NCI-H1694 (cell line): ENCODE measurements around the gene HINT3.
"Not testable (repeated sequence)": the region's sequence is repeated elsewhere in the genome, so short reads cannot be mapped to it uniquely, and the experiment has no call there.

Source experiments
- DNase-seq: peaks from one replicate; lab custom pipeline; 2025; lab: John Stamatoyannopoulos, UW

Gene HINT3

DNA sequence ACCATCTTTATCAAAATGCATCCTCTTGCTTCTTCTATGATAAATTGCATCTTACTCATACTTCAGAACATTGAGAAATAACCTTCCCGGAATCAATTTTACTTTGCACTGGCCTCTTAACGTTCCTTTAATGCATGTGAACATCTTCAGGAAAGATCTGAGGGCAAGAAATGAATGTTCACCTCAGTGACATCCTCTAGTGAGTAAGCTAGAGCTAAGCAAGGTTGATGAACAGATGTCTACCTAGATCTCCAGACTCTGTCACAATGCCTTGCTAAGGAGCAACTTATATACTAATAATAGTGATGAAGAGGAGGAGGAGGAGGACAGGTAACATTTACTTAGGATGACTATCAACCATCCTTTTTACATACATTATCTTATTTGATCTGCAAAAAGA, 16.8 kb upstream of the HINT3 start:
- DNase-seq: no peak

DNA sequence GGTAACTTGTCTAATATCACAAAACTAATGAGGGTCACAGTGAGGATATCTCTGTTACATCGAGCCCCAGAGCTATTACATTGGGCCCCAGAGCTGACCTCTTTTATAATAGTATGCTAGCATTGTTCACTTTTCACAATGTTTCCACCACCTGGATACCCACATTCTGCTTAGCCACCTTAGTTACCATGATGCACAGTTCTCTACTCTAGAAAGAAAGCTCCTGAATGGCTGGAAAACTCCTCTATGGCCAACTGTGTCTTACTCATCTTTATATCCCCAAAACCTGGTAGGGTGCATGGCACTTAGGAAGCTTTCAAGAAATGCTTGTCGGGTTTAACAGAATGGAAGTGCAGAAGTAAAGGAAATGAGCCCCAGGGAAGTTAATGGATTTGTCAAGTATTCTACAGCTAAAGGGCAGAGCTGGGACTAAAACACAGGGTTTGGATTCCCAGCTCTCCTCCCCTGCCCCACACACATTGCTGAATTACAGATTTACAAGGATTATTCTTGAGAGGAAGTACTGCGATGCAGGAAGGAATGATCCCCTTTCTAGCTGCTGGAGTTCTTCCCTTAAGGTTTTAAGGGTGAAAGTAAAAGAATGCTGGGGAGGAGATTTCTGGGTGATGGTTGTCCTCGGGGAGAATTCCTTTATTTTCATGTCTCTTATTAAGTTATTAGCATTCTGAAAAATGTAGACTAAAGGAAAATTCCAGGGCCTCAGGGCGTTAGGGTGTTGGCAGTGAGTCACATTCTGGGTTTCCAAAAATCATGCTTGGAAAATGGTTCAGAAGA, 16.1 kb upstream of the HINT3 start:
- no peak for DNase-seq

DNA sequence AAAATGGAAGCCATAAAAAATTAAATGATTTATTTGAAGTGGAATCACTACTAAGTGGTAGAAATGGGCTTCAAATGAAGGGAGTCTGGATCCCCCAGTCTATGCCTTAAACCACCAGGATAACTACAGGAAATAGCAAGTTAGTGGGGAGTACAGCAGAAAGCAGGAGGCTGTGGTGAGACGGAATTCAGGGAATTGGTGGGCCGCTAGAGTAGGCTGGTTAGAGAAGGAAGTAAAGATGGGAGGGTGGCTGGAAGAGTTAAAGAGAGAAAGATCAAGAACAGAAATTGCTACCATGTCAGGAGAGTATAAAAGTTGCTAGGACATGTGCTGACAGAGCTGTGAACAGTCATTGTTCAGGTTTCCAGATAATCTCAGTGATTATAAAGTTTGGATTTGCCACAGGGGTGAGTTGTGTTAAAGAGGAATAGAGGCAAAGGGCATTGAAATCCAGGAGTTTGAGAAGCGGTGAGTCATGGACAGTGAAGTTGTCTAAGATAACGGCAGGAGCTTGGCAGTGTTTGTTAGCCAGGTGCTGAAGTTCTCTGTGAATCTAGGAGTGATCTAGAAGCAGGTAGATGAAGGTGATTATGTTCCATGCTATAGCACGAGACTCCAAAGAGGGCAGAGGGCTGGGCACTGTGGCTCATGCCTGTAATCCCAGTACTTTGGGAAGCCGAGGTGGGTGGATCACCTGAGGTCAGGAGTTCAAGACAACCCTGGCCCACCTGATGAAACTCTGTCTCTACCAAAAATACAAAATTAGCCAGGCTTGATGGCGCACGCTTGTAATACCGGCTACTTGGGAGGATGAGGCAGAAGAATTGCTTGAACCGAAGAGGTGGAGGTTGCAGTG, 13.7 kb upstream of the HINT3 start:
- no peak for DNase-seq

DNA sequence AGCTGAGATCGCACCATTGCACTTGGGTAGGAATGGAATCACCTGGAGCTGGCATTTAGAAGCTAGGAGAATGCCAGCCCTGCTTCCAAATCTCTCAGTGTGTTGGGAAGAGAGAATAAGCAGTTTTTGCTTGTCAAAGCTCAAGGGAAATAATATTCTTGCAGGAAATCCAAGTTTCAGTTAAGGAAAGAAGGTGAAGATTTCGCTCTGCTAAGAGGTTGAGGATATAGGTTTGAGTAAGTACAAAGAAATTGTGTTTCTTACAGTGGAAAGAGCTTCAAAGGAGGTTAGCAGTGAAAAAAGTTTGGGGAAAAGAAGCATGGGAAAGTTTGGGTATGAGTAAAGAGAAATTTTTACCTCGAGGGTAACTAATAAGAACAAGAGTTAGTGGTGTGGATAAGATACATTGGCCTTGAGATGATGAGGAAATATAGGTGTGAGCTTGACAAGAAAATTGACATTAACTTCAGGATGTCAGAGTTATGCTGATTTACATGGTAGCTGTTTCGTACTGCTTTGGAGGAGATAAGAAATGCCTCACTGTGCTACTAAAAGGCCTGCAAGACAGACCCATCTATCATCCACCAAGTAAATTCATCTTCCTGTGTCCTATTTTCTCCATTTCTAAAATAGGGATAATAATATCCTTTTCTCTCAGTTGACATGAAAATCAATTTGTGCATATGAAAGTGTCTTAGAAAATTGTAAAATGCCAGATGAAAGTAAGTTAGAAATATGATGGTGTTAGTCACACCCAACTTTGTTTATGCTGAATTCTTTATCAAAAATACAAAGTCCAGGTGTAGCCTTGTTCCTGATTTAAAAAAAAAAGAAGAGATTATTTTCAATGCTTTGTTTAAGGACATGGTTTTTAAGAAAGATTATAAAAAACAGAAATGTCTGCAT, 12.8 kb upstream of the HINT3 start:
- DNase-seq: no peak

DNA sequence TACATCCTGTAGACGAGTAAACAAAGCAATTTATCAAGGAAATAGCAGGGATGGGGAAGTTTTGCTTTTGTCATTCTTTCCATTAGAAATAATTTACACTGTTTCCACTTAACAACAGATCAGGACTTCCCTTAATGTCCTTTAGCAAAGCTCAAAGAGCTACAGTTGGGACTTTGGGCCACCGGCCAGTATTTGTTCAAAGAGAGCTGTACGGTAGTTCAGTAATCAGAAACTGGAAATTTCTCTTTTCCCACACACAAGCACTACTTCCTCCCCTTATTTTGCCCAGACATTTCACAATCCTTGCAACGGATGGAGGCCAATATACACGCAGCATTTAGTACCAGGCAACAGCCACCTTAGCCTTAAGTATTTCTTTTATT, 12.1 kb upstream of the HINT3 start:
- no peak for DNase-seq

DNA sequence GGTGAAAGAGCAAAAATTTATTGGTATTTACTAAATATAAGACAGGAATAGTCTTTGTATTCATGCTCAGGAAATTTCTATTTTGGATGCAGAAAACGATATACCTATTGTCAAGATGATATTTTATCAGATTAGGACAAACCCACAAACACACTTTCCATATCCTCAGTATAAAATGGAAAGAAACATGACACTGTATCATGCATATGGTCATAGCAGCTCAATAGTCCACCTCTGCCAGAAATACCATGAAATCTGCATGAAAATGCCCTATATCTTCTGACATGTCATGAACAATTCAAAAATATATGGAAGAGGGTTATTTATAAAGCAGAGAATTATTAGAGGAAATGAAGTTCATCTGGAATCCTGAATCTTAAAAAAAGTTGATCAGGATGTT, 11.7 kb upstream of the HINT3 start:
- no peak for DNase-seq

DNA sequence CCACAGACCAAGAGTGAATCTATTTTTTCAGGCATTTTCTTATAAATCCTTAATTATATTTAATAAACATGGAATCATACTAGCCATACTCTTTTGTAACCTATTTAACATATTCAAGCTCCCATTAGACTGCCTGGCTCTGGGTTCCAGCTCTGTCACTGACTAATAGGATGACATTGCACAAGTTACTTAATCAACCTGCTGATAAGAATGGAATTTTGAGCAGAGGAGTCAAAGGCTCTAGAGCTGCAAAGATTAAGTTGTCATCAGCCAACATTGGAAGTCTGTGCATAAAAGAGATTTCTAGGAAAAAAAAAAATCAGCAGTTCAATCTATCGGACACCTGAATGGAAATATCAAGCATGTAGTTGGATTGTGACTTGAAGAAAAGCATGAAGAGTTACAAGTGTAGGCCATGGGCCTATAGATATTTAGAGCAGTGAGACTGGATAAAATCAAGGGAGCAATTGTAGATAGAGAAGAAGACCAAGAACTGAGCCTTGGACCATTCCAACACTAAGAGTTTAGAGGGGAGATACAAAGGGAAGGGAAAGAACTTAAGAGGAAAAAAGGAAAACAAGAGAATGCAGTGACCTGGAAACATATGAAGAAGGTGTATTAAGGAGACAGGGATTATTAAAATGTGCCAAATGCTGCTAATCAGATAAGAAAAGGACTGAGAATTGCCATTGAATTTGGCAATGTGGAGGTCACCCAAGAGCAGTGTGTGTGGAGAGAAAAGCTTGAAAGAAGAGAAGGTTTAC, 11.0 kb upstream of the HINT3 start:
- DNase-seq: no peak

DNA sequence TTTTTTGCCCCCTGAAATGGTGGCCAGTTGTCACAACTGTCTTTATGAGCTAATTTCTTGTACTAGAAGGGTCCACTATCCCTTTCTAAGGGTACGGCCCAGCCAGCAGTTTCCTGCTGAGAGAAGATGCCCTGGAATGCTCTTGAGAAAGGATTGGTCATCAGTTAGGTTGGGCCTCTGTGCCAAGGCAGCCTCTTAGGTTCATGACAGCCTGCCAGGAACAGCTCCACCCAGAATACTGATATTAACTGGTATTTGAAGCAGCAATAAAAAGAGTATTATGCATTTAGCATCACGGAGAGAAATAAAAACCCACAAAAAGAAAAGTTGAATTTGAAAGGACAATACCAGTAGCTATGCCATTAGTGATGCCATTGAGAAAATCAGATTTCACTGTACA, 9.0 kb upstream of the HINT3 start:
- DNase-seq: no peak

DNA sequence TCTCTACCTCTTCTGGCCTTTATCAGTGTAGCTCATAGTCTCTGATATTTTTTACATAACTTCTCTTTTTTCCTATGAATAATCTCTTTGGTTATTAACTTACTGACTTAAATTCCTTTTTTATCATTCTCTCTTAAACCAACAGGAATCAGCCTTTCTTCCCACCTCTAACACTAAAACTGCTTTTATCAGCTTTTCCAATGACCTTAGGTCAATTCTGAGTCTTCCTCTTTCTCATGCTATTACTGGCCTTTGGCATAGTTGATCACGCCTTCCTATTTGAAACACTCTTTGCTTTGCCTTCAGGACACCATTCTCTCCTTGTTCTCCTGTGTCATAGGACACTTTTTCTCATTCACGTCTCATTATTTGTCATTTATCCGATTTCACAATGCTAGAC, 8.1 kb upstream of the HINT3 start:
- DNase-seq: no peak

DNA sequence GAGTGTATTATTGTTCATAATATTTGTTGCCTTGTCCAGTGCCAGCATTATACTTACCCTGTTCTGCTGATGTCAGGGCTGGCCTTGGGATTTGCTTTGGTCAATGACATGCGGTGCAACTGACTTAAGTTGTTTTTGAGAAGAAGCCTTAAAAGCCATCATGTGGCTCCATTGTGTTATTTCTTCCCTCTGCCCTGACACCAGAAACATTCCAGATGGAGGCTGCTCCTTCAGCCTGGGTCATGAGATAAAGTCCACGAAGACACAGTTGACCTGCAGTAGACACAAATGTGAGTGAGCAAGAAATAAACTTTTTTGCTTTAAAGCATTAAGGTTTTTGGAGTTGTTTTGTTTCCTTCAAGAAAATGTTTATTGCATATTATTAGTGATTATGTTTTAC, 7.5 kb upstream of the HINT3 start:
- DNase-seq: no peak

DNA sequence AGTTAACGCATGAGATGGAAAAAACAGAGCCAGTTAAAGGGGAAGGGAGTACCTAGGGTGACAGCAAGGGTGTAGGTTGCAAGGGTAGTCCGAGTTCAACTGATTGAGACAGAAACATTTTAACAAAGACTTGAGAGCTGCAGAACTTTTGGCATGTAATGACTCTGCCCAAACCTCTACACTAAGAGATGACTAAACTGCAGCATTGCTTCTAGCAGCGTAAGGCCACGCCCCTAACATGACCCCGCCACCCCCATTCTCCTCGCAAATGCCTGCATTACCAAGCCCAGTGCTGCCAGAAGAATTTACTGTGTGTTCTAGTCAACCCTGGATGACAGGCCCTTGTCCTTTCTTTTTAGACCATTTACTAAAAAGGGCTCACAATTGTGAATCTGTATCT, 6.3 kb upstream of the HINT3 start:
- DNase-seq: no peak

DNA sequence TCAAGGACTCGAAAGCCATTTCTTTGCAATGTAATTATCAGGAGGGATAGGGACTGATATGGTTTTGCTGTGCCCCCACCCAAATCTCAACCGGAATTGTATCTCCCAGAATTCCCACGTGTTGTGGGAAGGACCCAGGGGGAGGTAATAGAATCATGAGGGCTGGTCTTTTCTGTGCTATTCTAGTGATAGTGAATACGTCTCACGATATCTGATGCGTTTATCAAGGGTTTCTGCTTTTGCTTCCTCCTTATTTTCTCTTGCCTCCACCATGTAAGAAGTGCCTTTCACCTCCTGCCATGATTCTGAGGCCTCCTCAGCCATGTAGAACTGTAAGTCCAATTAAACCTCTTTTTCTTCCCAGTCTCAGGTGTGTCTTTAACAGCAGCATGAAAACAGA, 5.9 kb upstream of the HINT3 start:
- DNase-seq: not testable (repeated sequence)

DNA sequence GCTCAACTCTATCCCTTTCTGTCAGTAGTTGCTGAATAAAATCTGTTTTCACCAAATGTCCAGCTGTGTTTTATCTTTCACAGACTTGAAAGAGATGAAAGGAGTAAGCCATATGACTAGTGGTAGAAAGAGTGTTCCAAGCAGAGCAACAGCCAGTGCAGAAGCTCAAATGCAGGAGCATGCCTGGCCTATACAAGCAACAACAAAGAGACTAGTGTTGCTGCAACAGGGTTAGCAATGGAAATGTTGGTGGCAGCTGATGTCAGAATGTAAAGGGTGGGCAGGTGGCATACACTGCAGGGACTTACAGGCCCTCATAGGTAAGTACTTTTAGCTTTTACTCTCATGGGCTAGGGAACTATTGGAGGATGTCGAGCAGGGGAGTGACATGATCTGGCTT, 5.2 kb upstream of the HINT3 start:
- DNase-seq: no peak

DNA sequence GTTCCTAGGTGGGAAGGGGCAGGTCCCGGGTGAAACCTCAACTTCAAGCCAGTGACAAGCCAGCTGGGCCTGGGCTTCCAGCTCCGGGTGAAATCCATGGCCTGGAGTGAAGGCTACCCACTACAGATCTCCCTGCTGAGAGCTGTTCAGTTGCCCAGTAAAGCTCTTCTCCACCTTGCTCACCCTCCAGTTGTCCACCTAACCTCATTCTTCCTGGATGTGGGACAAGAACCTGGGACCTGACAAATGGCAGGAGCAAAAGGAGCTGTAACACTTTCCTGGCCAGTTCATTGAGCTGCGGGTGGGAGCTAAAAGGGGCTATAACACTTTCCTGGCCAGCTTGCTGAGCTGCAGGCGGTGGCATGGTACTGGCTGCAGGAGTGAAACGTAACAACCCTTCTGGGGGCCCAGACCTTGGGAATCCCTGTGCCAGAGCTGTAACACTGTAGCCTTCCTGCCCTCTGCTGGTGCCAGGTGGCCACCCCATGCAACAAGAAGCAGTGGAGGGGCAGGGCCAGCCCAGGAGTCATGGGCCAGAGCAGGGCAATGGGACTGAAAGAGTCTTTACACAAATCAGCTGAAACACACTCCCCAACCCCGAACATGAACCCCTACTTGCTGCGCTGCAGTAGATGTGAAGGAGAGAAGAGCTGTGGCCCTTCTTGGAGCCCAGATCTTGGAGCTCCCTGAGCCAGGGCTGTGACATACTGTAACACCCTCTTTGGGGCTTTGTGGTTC, 3.6 kb upstream of the HINT3 start:
- no peak for DNase-seq

DNA sequence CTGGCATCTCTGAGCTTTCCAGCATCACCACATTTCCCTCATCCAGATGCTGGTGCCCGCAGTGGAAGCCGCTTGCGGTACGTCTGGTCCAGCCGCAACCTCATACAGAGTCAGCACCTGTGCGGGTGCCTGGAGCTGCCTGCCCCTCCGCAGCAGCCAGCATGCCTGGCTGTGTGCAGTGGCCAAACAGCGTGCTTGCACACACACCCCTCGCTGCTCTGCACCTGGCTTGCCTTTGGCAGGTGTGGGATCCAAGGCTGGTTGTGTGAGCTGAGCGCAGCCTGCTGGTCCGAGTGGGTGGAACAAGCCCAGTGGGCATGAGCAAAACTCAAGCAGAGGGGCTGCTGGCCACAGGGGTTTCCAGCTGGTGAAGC, 3.1 kb upstream of the HINT3 start:
- no peak for DNase-seq

DNA sequence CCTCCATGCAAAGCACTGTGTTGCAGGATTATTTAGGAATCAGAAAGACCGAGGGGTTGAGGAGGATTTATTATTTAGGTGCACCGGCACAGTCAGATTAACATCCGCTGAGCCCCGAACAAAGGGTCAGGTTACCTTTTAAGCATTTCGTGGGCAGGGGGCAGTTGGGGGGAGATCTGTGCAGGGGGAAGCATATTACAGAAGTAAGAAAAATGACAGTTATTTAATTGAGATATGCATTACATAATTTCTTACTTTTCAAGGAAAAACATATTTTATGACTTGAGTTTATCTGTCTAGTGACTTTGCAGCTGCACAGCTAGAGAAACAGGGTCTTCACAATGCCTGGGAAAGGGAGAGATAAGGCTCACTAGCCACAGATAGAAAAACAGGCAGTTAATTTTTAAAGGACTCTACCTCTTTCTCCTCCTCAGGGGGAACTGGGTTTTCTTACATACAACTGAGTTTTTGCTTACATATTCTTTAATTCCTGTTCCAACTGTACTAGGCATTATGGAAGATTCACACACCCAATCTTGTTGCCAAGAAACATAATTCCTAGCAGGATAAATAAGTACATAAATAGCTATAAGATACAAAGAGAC, 1.7 kb upstream of the HINT3 start:
- DNase-seq: no peak

DNA sequence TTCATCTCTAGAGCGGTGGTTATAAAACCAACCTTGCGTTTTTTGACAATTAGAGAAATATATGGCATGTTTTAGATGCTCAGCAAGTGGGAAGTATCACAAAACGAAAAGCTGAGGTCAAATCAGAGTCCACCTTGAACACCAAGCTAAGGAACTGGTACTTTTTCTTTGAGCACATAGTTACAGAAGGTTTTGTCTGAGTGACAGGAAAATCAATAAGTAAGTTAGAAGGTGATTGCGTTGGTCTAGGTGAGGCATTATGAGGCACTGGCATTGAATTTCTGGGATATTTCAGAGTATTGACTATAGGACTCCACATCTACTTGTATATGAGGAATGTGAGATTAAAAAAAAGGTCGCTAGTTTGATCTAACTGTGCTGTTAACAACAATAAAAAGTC, 597 bp upstream of the HINT3 start:
- no peak for DNase-seq

DNA sequence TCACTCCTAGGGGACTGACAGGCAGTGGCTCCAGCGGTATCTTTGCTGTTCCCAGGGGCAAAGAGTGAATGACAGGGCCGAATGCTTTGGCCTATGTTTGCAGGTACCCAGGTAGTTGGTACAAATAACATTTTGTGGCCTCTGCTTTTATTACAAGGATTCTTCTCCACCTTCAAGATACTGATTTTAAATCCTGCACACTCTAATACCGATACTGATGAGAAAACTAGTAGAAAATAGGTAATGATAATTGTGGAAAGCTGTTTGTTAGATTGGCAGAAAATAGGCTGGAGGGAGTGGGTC, 772 bp downstream of the HINT3 start:
- DNase-seq: no peak

DNA sequence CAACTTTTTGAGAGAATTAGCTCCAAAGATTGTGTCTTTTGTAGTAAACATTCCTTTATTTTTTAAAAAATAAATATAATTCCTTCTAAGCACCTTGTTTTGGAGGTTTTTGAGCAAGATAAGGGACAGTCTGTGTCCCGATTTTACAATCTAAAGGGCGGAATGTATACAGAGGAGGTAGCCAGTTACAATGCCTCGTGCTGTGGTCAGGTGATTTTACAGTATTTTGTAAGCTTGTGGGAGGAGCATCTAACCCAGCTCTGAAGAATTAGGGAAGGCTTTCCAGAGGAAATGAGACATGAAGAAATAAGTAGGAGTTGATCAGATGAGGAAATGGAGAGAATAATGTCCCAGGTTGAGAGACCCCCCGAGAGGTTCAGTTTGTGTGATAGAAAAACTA, 1.3 kb downstream of the HINT3 start:
- no peak for DNase-seq

DNA sequence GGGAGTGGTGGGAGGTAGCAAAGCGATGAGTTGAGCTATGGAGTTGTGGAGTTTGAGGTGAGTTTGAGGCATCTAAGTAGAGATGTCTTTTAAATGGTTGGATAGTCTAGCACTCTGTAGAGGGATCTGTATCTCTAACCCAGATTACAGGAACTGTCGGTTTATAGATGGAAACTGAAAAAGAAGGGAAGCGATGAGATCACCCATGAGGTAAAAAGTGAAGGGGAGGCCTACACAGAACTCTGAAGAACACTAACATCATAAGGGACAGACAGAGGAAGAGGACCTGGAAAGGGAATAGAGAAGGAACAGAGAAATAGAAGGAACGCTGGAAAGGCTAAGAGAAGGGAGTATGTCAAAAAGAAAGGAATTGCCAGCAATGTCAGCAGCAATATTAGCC, 2.5 kb downstream of the HINT3 start:
- no peak for DNase-seq

DNA sequence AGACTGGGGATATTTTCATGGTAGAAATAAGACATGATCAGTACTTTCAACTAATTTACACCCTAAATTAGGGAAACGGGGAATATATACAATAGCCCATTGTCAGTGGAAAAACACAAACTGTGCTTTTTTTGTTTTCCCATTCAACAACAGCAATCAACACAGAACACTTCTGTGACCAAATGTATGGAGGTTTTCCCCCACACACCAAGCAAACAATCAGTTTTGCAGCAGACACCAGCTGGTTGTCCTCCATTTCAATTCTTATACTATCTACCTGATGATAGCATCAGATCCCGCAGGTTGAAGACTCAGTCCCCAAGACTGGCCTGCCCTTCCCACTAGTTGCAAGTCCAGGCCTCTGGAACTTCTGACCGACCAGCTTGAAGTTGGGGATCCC, 4.5 kb downstream of the HINT3 start:
- DNase-seq: no peak
